GM19025 (cell line): ENCODE data around the gene FAM89B.

Experiments
- ATAC-seq: cut with Tn5 transposase; IDR thresholded peaks from one replicate; pipeline ENCODE4 v1.9.1; 2021; ENCODE audit warnings: mild to moderate bottlenecking, low read depth, moderate library complexity; ENCODE audit not compliant: unreplicated experiment

The FAM89B gene

GRCh38 chr11:65586676-65587075 lies 14.3 kb downstream of the FAM89B start:
- ATAC-seq = no peak

- ATAC-seq = peak; percentile 65
These were observed 16.1 kb downstream of the FAM89B start for GRCh38 chr11:65588199-65589054.

- no peak for ATAC-seq
These were observed 17.3 kb downstream of the FAM89B start for GRCh38 chr11:65589444-65590239.

- no peak for ATAC-seq
These were observed 18.0 kb downstream of the FAM89B start for GRCh38 chr11:65590240-65590738.

- ATAC-seq = no peak
These were observed 19.9 kb downstream of the FAM89B start for GRCh38 chr11:65591939-65592857.

GRCh38 chr11:65592858-65593517 lies 20.6 kb downstream of the FAM89B start:
- ATAC-seq = no peak

- ATAC-seq = no peak
These were observed 21.4 kb downstream of the FAM89B start for GRCh38 chr11:65593518-65594414.

- no peak for ATAC-seq
These were observed 22.8 kb downstream of the FAM89B start for GRCh38 chr11:65595131-65595530.

- no peak for ATAC-seq
These were observed 23.4 kb downstream of the FAM89B start, which contains the start of gene KCNK7 for GRCh38 chr11:65595543-65596281. KCNK7 (minus strand) TSS chr11:65595800; CDS start chr11:65595772, 28 bp downstream.

- ATAC-seq = no peak
These were observed 24.2 kb downstream of the FAM89B start for GRCh38 chr11:65596520-65596919.

GRCh38 chr11:65598258-65598699 lies 25.9 kb downstream of the FAM89B start:
- ATAC-seq = no peak

- ATAC-seq = no peak
These were observed 27.0 kb downstream of the FAM89B start for GRCh38 chr11:65599216-65599954.

GRCh38 chr11:65599955-65600246 lies 27.6 kb downstream of the FAM89B start:
- no peak for ATAC-seq

- ATAC-seq = no peak
These were observed 31.9 kb downstream of the FAM89B start for GRCh38 chr11:65604258-65604657.

GRCh38 chr11:65606876-65607613 lies 34.7 kb downstream of the FAM89B start:
- no peak for ATAC-seq

GRCh38 chr11:65607614-65608426 lies 35.5 kb downstream of the FAM89B start:
- no peak for ATAC-seq
